ENCODE results near the gene SH2D4B.

GRCh38 chr10:80517416-80518142 is 20.1 kb upstream of the SH2D4B start:
- TF ChIP-seq, protein P1, sequence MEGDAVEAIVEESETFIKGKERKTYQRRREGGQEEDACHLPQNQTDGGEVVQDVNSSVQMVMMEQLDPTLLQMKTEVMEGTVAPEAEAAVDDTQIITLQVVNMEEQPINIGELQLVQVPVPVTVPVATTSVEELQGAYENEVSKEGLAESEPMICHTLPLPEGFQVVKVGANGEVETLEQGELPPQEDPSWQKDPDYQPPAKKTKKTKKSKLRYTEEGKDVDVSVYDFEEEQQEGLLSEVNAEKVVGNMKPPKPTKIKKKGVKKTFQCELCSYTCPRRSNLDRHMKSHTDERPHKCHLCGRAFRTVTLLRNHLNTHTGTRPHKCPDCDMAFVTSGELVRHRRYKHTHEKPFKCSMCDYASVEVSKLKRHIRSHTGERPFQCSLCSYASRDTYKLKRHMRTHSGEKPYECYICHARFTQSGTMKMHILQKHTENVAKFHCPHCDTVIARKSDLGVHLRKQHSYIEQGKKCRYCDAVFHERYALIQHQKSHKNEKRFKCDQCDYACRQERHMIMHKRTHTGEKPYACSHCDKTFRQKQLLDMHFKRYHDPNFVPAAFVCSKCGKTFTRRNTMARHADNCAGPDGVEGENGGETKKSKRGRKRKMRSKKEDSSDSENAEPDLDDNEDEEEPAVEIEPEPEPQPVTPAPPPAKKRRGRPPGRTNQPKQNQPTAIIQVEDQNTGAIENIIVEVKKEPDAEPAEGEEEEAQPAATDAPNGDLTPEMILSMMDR (IDR thresholded peaks at IDR 0.05) = no peak
- no peak for TF ChIP-seq POLR2A (IDR thresholded peaks at IDR 0.05)
- TF ChIP-seq POLR2AphosphoS5 (IDR thresholded peaks at IDR 0.05) = no peak

All from breast epithelium (tissue), 3 donors.